ENCODE results near the gene CNTNAP2. TPM values are rescaled to one million over a fixed set of nuclear protein-coding genes. Genes with fewer than 3 reads are reported as not detected.

Gene CNTNAP2
- total RNA-seq, 4 donors from 2014 or later: 0.42 TPM; not detected in 3

- Histone ChIP-seq H3K36me3 (no peaks in the 10 kb centered on the region), H3K27me3 (no peaks in the 10 kb centered on the region), H3K27ac (no peak overlapping the region), H3K4me1 (no peaks in the 10 kb centered on the region), H3K4me3 (no peak overlapping the region), H3K9me3 (peaks cover 0 to 5% (median 0%) of the 10 kb centered on the region in 4 donors)
- no peak for DNase-seq (ENCODE audit: low spot score in 2 of 2)
- WGBS, 2 donors: 91 to 93% methylated on average over 1 of the region's 1 CpG
- no peak for TF ChIP-seq POLR2A (IDR thresholded peaks at IDR 0.05)
- no peak for TF ChIP-seq CTCF (IDR thresholded peaks at IDR 0.05)
- no peak for TF ChIP-seq EP300 (IDR thresholded peaks at IDR 0.05)
These were observed 688.5 kb downstream of the CNTNAP2 start for GRCh38 chr7:146805082-146805481.

GRCh38 chr7:146826329-146826728, 709.7 kb downstream of the CNTNAP2 start:
- DNase-seq (ENCODE audit: low spot score in 2 of 2): no peak
- no peak for TF ChIP-seq CTCF (IDR thresholded peaks at IDR 0.05)
- no peak for TF ChIP-seq EP300 (IDR thresholded peaks at IDR 0.05)
- no peak for TF ChIP-seq POLR2A (IDR thresholded peaks at IDR 0.05)
- Histone ChIP-seq H3K4me1 (no peaks in the 10 kb centered on the region), H3K4me3 (no peak overlapping the region), H3K9me3 (no peaks in the 10 kb centered on the region), H3K27me3 (no peaks in the 10 kb centered on the region), H3K36me3 (no peaks in the 10 kb centered on the region), H3K27ac (no peak overlapping the region)
- 21 to 33% methylated on average over 2 of the region's 2 CpGs for WGBS, 2 donors

GRCh38 chr7:146830686-146831085, 714.1 kb downstream of the CNTNAP2 start:
- WGBS, 2 donors: 92 to 93% methylated on average over 3 of the region's 3 CpGs
- Histone ChIP-seq H3K4me3 (no peak overlapping the region), H3K9me3 (no peaks in the 10 kb centered on the region), H3K36me3 (no peaks in the 10 kb centered on the region), H3K27ac (no peak overlapping the region), H3K27me3 (no peaks in the 10 kb centered on the region), H3K4me1 (no peaks in the 10 kb centered on the region)
- no peak for TF ChIP-seq EP300 (IDR thresholded peaks at IDR 0.05)
- TF ChIP-seq POLR2A (IDR thresholded peaks at IDR 0.05): no peak
- TF ChIP-seq CTCF (IDR thresholded peaks at IDR 0.05): no peak
- DNase-seq (ENCODE audit: low spot score in 2 of 2): no peak

- H3K4me3 ChIP-seq: no peak overlapping the region
These were observed 715.3 kb downstream of the CNTNAP2 start for GRCh38 chr7:146831875-146832274.

GRCh38 chr7:146844405-146844804, 727.8 kb downstream of the CNTNAP2 start:
- H3K27ac ChIP-seq: no peak overlapping the region
- H3K27me3 ChIP-seq: no peaks in the 10 kb centered on the region
- H3K4me1 ChIP-seq: no peaks in the 10 kb centered on the region
- no peaks in the 10 kb centered on the region for H3K36me3 ChIP-seq
- peaks cover 0 to 2% (median 0%) of the 10 kb centered on the region in 4 donors for H3K9me3 ChIP-seq
- DNase-seq (ENCODE audit: low spot score in 2 of 2): no peak
- 81 to 92% methylated on average over 2 of the region's 2 CpGs for WGBS, 2 donors
- TF ChIP-seq POLR2A (IDR thresholded peaks at IDR 0.05): no peak
- TF ChIP-seq CTCF (IDR thresholded peaks at IDR 0.05): no peak
- no peak for TF ChIP-seq EP300 (IDR thresholded peaks at IDR 0.05)
- H3K4me3 ChIP-seq: no peak overlapping the region

More at GRCh38 chr7:146831875-146832274, 715.3 kb downstream of the CNTNAP2 start:
- no peak for DNase-seq (ENCODE audit: low spot score in 2 of 2)
- H3K27me3 ChIP-seq: no peaks in the 10 kb centered on the region
- 74 to 79% methylated on average over 2 of the region's 2 CpGs for WGBS, 2 donors
- H3K27ac ChIP-seq: no peak overlapping the region
- no peaks in the 10 kb centered on the region for H3K4me1 ChIP-seq
- no peaks in the 10 kb centered on the region for H3K36me3 ChIP-seq
- no peak for TF ChIP-seq POLR2A (IDR thresholded peaks at IDR 0.05)
- no peak for TF ChIP-seq EP300 (IDR thresholded peaks at IDR 0.05)
- TF ChIP-seq CTCF (IDR thresholded peaks at IDR 0.05): no peak
- H3K9me3 ChIP-seq: no peaks in the 10 kb centered on the region

Data from tibial nerve (tissue), 4 donors.